NCI-H2227 (cell line): ENCODE data around the gene TYW5.
A peak's percentile ranks its signal among the peaks of the same experiment; 100 is the strongest.
"Not testable (repeated sequence)": the region's sequence is repeated elsewhere in the genome, so short reads cannot be mapped to it uniquely, and the experiment has no call there.

Source experiments
- DNase-seq: peaks from one replicate; lab custom pipeline; 2025; ENCODE audit not compliant: unreplicated experiment; lab: John Stamatoyannopoulos, UW

Gene TYW5

GRCh38 chr2:199923924-199924323 is 31.4 kb downstream of the TYW5 start:
- no peak for DNase-seq

- no peak for DNase-seq
These were observed 32.4 kb downstream of the TYW5 start for GRCh38 chr2:199922856-199923255.

GRCh38 chr2:199916980-199917379 is 38.3 kb downstream of the TYW5 start:
- no peak for DNase-seq

- DNase-seq, result no peak
These were observed 40.8 kb downstream of the TYW5 start for GRCh38 chr2:199914372-199914958.

- DNase-seq, result not testable (repeated sequence)
These were observed 42.7 kb downstream of the TYW5 start for GRCh38 chr2:199912553-199913114.

- no peak for DNase-seq
These were observed 43.5 kb downstream of the TYW5 start for GRCh38 chr2:199911877-199912161.

GRCh38 chr2:199911052-199911876 is 44.0 kb downstream of the TYW5 start, which contains the start of gene C2orf69:
Gene C2orf69 (plus strand): TSS chr2:199911293. CDS start chr2:199911439, 146 bp downstream.
- peak; percentile 100 for DNase-seq

- no peak for DNase-seq
These were observed 44.8 kb downstream of the TYW5 start for GRCh38 chr2:199910338-199911051.

GRCh38 chr2:199907008-199907714 is 48.1 kb downstream of the TYW5 start:
- DNase-seq, result no peak

- no peak for DNase-seq
These were observed 52.2 kb downstream of the TYW5 start for GRCh38 chr2:199903111-199903510.

- DNase-seq, result no peak
These were observed 52.7 kb downstream of the TYW5 start for GRCh38 chr2:199902486-199903110.

- DNase-seq, result no peak
These were observed 53.3 kb downstream of the TYW5 start for GRCh38 chr2:199901942-199902341.

- DNase-seq, result no peak
These were observed 58.7 kb downstream of the TYW5 start for GRCh38 chr2:199896617-199897016.

GRCh38 chr2:199895406-199895805 is 59.9 kb downstream of the TYW5 start:
- DNase-seq, result no peak

GRCh38 chr2:199883474-199884212 is 71.6 kb downstream of the TYW5 start:
- no peak for DNase-seq

GRCh38 chr2:199882667-199883066 is 72.6 kb downstream of the TYW5 start:
- no peak for DNase-seq
